ENCODE measurements around the gene PEX19.

DNA sequence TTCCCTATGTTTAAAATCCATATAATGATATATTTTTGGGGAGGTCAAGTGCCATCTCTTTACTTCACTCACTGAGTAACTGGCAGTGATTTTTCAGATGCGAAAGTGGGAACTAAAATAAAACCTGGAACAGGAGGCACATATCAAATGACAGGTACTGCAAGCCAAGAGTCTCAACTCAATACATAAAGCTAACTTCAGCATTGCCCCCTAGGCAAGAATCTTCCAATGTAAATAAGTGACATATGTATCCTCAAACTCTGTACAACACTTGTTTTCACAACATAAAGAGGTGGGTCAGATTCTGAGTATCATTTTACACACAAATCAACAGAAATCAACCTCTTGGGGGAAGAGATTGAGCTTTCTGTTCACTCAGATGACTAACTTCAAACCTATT lies 40.7 kb downstream of the PEX19 start:
- TF ChIP-seq, protein P1, sequence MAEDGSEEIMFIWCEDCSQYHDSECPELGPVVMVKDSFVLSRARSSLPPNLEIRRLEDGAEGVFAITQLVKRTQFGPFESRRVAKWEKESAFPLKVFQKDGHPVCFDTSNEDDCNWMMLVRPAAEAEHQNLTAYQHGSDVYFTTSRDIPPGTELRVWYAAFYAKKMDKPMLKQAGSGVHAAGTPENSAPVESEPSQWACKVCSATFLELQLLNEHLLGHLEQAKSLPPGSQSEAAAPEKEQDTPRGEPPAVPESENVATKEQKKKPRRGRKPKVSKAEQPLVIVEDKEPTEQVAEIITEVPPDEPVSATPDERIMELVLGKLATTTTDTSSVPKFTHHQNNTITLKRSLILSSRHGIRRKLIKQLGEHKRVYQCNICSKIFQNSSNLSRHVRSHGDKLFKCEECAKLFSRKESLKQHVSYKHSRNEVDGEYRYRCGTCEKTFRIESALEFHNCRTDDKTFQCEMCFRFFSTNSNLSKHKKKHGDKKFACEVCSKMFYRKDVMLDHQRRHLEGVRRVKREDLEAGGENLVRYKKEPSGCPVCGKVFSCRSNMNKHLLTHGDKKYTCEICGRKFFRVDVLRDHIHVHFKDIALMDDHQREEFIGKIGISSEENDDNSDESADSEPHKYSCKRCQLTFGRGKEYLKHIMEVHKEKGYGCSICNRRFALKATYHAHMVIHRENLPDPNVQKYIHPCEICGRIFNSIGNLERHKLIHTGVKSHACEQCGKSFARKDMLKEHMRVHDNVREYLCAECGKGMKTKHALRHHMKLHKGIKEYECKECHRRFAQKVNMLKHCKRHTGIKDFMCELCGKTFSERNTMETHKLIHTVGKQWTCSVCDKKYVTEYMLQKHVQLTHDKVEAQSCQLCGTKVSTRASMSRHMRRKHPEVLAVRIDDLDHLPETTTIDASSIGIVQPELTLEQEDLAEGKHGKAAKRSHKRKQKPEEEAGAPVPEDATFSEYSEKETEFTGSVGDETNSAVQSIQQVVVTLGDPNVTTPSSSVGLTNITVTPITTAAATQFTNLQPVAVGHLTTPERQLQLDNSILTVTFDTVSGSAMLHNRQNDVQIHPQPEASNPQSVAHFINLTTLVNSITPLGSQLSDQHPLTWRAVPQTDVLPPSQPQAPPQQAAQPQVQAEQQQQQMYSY (CRISPR knock-in tag; IDR thresholded peaks at IDR 0.05): no peak
- TF ChIP-seq, protein P2, sequence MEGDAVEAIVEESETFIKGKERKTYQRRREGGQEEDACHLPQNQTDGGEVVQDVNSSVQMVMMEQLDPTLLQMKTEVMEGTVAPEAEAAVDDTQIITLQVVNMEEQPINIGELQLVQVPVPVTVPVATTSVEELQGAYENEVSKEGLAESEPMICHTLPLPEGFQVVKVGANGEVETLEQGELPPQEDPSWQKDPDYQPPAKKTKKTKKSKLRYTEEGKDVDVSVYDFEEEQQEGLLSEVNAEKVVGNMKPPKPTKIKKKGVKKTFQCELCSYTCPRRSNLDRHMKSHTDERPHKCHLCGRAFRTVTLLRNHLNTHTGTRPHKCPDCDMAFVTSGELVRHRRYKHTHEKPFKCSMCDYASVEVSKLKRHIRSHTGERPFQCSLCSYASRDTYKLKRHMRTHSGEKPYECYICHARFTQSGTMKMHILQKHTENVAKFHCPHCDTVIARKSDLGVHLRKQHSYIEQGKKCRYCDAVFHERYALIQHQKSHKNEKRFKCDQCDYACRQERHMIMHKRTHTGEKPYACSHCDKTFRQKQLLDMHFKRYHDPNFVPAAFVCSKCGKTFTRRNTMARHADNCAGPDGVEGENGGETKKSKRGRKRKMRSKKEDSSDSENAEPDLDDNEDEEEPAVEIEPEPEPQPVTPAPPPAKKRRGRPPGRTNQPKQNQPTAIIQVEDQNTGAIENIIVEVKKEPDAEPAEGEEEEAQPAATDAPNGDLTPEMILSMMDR (IDR thresholded peaks at IDR 0.05 in 2 of 3, conservative IDR thresholded peaks at IDR 0.05 in 1 of 3; ENCODE audit: control insufficient read depth in 2 of 3, extremely low read depth in 1 of 3, insufficient read depth in 1 of 3, low read depth in 3 of 3, low read length in 3 of 3): no peak
- TF ChIP-seq ZZZ3 (IDR thresholded peaks at IDR 0.05; ENCODE audit: control insufficient read depth, insufficient read length, low read depth): no peak
- no peak for TF ChIP-seq JUND (IDR thresholded peaks at IDR 0.05; ENCODE audit: low read depth, low read length)
- TF ChIP-seq FOXM1 (IDR thresholded peaks at IDR 0.05; ENCODE audit: low read depth, low read length): no peak
- TF ChIP-seq IKZF2 (IDR thresholded peaks at IDR 0.05): no peak
- TF ChIP-seq, protein P3, sequence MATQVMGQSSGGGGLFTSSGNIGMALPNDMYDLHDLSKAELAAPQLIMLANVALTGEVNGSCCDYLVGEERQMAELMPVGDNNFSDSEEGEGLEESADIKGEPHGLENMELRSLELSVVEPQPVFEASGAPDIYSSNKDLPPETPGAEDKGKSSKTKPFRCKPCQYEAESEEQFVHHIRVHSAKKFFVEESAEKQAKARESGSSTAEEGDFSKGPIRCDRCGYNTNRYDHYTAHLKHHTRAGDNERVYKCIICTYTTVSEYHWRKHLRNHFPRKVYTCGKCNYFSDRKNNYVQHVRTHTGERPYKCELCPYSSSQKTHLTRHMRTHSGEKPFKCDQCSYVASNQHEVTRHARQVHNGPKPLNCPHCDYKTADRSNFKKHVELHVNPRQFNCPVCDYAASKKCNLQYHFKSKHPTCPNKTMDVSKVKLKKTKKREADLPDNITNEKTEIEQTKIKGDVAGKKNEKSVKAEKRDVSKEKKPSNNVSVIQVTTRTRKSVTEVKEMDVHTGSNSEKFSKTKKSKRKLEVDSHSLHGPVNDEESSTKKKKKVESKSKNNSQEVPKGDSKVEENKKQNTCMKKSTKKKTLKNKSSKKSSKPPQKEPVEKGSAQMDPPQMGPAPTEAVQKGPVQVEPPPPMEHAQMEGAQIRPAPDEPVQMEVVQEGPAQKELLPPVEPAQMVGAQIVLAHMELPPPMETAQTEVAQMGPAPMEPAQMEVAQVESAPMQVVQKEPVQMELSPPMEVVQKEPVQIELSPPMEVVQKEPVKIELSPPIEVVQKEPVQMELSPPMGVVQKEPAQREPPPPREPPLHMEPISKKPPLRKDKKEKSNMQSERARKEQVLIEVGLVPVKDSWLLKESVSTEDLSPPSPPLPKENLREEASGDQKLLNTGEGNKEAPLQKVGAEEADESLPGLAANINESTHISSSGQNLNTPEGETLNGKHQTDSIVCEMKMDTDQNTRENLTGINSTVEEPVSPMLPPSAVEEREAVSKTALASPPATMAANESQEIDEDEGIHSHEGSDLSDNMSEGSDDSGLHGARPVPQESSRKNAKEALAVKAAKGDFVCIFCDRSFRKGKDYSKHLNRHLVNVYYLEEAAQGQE (IDR thresholded peaks at IDR 0.05; ENCODE audit: low read depth, low read length): no peak
- TF ChIP-seq IRF4 (IDR thresholded peaks at IDR 0.05; ENCODE audit: low read depth, low read length): no peak
- TF ChIP-seq POLR2A (IDR thresholded peaks at IDR 0.05; ENCODE audit: low read depth, low read length): no peak
- TF ChIP-seq POLR2AphosphoS5 (IDR thresholded peaks at IDR 0.05; ENCODE audit: low read length): no peak
- TF ChIP-seq CREB1 (IDR thresholded peaks at IDR 0.05; ENCODE audit: low read depth): no peak
